Activated CD4-positive, alpha-beta T cell treated with anti-CD3 and anti-CD28 coated beads, Interleukin-10, Interleukin-2, amounts not matched to agents 100 ng/mL and 50 ng/mL, durations not matched to agents 16 hours and 8 hours (primary cell): ENCODE results near the gene NKIRAS2.
A peak's percentile ranks its signal among the peaks of the same experiment; 100 is the strongest.

Experiments
- DNase-seq: peaks from one replicate; pipeline ENCODE4 v3.0.0-alpha.2; 2020

The NKIRAS2 gene

GRCh38 chr17:42019509-42020404, at the start of gene NKIRAS2:
Gene NKIRAS2 (plus strand): TSS chr17:42020090. CDS start chr17:42021578, 1,488 bp downstream.
- DNase-seq = peak; percentile 97

DNA sequence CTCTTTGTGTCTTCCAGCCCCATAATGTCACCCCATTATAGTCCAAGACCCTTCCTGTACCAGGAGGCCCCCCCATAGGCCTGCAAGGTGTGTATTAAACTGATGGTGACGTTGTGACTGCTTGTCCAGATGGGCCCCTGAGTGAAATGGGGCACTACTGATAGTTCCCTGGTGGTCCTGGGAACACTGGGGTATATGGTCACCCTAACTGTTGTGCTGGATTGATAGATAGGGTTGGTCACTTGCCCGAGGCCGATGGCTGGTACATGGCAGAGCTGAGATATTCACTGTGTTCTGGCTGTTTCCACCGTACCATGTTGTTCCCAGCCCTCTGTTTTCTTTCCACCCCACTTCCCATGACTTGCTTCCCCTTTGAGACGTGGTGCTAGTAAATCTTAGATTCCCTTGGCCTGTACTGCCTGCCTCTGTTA, 49.0 kb upstream of the NKIRAS2 start:
- DNase-seq = no peak

DNA sequence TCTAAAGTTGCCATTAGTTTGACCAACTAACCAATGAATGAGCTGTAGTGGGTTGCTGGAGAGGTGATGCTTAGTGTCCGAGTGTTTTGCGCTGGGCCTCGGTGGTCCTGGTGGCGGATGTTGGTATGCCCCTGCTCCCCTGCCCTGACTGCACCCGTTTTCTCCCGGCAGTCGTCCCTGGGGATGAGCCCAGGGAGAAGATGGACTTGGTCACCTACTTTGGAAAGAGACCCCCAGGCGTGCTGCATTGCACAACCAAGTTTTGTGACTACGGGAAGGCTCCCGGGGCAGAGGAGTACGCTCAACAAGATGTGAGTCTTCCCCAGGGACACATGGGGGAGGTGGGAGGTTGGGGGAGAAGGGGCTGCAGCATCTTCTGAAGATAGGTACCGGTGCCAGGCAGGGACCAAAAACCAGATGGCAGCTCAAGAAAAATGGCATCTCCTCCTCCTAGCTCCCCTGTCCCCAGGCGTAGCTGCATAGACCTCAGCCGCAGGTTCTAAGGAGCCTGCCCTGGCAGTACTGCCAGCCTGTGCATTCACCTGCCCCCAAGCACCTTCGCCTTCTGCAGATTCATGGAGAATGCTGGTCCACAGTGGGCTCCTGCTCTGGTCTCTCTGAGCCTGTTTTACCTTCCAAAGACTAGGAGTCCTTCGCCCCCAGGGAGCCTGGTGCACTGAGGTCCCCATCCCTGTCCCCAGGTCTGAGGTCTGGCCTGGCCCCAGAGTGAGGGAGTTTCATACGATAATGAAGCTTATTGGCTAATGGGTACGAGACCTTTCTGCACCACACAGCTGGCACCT, 48.0 kb upstream of the NKIRAS2 start:
- DNase-seq = no peak

DNA sequence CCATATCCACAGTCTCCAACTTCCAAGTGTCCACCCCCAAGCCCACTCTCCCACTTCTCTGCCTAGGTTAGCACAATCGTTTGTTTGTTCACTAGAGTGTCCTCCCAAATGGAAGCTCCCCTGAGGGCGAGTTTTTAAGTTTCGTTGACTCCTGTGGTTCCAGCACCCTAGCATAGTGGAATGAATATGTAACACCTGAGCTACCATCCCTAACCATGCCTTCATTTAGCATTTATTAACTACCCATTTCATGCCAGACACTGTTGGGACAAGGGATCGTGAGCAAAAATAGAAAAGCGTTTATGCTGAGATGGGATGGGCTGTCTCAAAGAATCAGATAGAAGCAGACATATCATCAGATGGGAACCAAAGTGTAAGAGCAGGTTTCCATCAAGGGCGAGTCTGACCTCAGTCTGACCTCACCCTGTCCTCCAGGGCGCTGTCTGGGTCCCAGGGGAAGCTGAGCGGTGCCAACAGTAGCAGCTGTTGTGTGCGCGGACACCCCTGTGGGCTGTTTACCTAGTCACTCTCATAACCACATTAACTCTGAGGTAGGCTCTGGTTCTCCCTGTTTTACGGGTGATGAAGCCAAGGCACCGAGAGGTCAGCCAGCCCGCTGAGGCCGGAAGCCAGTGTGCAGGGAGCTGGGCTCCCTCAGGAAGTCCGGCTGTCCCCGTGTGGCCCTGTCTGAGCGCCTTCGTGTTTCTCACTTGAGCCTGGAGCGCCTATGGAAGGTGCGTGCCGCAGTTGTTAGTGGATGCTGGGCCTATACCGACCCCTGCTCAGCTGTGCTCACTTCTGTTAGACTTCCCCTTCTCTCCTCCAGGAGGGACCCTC, 47.1 kb upstream of the NKIRAS2 start:
- no peak for DNase-seq

- no peak for DNase-seq
Observed at GRCh38 chr17:41973408-41973811, 46.5 kb upstream of the NKIRAS2 start.

- DNase-seq = no peak
Observed at GRCh38 chr17:41974031-41974430, 45.9 kb upstream of the NKIRAS2 start.

DNA sequence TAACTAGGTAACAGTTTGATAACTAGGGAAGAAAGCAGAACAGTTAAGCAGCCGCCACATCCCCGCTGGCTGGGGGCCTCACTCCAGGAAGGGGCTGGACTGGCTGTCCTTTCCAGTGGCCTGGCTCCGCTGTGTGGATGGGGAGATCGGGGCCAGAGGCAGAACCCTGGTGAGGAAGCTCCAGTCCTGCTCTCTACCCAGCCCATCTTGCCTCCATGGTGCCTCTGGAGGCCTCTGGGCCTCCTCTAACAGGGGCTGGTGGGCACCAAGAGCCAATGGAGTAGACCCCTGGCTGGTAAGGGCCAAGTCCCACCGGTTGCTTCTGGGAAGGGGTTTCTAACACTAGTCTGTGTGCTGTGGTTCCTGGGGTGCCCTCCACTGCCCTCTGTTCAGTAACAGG, 45.2 kb upstream of the NKIRAS2 start:
- no peak for DNase-seq

DNA sequence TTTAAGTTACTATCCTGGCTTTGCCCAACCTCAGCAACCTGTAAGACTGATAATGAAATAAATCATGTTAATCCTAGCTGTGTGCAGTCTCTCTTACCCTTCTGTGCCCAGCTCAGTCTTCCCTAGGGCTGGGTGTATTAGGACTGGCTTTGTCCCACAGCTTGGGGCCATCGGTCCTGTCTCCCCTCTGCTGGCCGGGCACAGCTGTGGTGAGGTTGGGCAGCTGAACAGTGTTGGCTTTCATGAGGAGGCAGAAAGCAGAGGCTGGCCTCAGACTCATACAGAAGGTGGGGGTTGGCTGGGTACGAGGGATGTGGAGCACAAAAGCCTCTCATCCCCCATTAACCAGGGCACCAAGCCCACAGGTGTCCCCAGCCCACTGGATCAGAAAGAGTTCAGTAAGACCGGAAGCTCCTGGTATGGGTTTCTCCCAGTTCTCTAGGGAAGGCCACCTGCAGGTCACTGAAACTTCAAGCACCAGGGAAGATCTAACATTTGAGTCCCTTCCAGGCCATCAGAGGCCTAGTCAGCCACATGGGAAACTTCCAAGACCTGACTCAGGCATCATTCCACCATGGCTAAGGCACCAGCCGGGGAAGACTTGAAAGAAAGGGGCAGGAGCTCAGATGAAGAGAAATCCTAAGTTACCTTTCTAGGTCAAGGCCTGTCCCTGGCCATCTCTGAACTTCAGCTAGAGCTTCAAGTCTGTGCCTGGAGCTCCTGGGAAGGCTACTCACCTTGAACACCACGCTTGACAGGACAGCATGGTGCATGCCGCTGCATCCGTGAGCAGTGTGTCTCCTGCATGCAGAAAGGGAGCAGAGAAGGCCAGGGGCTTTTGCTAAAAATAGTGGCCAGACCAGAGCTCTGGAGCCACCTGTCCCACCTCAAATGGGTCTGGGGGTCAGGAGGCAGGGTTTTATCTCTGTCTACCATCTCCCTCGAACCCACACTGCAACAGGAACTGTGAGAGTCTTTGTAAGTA, 44.5 kb upstream of the NKIRAS2 start:
- no peak for DNase-seq

DNA sequence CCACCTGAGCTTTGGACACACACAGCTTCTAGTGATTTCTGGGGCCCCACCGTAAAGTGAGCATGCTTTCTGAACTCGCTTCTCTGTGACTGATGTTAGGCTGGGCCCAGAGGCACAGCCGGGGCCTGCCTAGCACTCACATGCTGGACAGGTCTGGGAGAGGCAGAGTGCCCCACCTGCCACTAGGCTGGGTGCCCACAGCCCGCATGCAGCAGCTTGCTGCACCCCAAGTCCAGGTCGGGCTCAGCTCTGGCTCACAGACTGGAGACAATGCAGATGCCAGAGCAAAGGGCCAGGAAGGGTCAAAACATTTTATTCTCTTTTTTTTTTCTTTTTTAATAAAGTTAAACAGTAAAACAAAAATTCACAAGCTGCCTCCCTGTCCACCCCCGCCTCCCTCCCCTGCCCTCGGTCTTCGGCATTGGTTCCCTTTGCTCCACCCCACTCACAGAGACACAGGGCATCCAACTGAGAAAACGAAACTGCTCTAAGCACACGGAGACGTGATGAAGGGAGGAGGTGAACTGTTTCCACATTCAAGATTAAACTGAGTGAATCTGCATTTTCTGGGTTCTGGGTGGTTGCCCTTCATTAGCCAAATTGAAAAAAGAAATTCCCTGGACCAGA, 43.6 kb upstream of the NKIRAS2 start:
- DNase-seq = no peak

DNA sequence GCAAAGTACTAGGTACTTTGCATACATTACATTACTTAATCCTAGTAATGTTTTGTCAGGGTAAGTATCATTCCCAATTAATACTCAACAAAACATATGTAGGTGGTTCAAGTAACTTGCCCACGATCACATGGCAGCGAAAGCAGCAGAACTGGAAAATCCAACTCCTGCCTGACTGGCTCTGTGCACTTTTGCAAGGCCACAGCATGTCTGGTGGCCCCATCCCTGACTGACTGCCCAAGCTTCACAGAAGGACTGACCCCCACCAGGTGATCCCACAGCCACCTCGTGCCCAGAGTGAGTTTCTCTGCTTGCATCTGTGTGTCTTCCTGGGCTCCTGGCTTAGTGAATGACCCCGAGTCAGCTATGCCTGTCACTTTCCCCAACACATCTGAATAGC, 41.9 kb upstream of the NKIRAS2 start:
- no peak for DNase-seq

DNA sequence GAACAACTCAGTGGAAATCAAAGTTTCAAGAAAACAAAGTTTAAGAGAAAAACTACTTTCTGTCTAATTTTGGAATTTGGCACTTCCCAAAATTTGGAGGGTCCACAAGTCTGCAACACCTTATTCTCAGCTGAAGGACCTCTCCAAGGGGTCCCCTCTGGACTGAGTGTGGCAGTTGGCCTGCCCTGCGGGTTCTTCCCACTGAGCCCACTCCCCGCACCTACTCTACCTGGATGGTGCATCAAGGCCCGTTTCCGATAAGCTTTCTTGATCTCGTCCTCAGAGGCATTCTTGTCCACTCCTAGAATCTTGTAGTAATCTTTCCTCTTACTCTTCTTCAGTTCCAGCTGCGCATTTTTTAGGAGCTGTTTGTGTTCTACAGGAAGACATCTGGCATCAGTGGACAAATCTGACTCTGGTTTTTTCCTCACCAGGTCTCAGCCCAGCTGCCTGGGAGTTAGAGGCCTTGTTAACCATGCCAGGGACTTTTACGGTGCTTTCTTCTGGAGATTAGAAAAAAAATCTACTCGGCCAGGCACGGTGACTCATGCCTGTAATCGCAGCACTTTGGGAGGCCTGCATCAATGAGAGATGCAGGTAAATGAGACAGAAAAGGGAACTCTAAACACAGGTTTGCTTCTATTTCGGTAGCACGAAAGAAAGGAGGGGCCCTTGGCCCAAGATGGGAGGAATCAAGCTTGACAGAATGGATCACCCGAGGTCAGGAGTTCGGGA, 37.7 kb upstream of the NKIRAS2 start:
- DNase-seq = no peak

- no peak for DNase-seq
Observed at GRCh38 chr17:41984454-41984853, 35.4 kb upstream of the NKIRAS2 start.

- DNase-seq = no peak
Observed at GRCh38 chr17:41985919-41986318, 34.0 kb upstream of the NKIRAS2 start.

GRCh38 chr17:41986634-41987033, 33.3 kb upstream of the NKIRAS2 start:
- DNase-seq = no peak

- peak; percentile 42 for DNase-seq
Observed at GRCh38 chr17:41987642-41988041, 32.2 kb upstream of the NKIRAS2 start.

- DNase-seq = no peak
Observed at GRCh38 chr17:41988418-41988817, 31.5 kb upstream of the NKIRAS2 start.

- DNase-seq = no peak
Observed at GRCh38 chr17:41989702-41990419, 30.0 kb upstream of the NKIRAS2 start.

- DNase-seq = no peak
Observed at GRCh38 chr17:41992576-41992975, 27.3 kb upstream of the NKIRAS2 start.

DNA sequence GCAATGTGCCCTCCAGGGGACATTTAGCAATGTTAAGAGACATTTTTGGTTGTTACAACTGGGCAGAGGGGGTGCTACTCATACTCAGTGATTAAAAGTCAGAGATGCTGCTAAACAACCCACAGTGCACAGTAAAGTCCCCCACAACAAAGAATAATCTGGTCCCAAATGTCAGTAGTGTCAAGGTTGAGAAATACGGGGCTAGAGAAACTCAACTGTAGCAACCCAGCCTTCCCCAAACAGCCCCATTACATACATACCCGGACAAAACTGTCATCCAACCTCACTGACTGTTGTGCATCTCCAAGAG, 23.1 kb upstream of the NKIRAS2 start:
- DNase-seq = no peak

DNA sequence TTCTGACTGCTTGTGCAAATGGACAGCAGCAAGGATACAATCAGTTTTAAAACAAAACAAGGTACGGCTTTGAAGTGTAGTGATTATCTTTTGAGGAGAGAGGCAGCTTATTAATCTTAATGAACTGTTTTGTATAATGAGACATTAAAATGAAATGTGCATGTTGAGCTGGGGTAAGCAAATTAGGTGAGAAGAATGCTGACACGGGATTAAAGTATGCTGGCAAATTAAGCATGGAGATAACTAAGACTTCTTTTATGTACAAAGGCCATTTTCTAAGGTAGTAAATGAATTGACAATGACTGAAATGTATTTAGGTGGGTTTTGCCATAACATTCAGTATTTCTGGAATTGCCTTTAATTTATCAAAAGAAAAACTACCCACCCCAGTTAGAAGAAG, 21.4 kb upstream of the NKIRAS2 start:
- DNase-seq = no peak
